ENCODE data around the gene HSCB. TPM values are rescaled to one million over a fixed set of nuclear protein-coding genes. Genes with fewer than 3 reads are reported as not detected.
"Not testable (repeated sequence)": the region's sequence is repeated elsewhere in the genome, so short reads cannot be mapped to it uniquely, and the experiment has no call there.

Gene HSCB
- total and polyA plus RNA-seq, 5 donors from 2014 or later, result 4.9 to 12.0 (median 9.5) TPM

GRCh38 chr22:28802595-28803123, 60.8 kb downstream of the HSCB start:
- DNase-seq (no peak), ATAC-seq (ENCODE audit: low read depth in 2 of 2) (no peak)
- Histone ChIP-seq H3K4me1 (ENCODE audit: control insufficient read depth, insufficient read depth, low read length, poor library complexity, severe bottlenecking) (peaks cover 42% of the 10 kb centered on the region), H3K4me3 (ENCODE audit: low read depth, low read length) (peak overlapping the region; percentile 49), H3K27me3 (ENCODE audit: control insufficient read depth, insufficient read depth, low read length) (no peaks in the 10 kb centered on the region), H3K27ac (ENCODE audit: insufficient read depth, low read length, poor library complexity, severe bottlenecking) (no peak overlapping the region), H3K36me3 (ENCODE audit: control insufficient read depth, insufficient read depth, low read length) (no peaks in the 10 kb centered on the region), H3K9me3 (ENCODE audit: control insufficient read depth in 2 of 2, low read length in 2 of 2) (no peaks in the 10 kb centered on the region)
- peak overlapping the region; percentile 79 to 95 (median 90) for H3K4me3 Mint-ChIP-seq
- no peaks in the 10 kb centered on the region for H3K27me3 Mint-ChIP-seq
- no peaks in the 10 kb centered on the region for H3K9me3 Mint-ChIP-seq
- peaks cover 23 to 44% (median 35%) of the 10 kb centered on the region in 4 donors for H3K4me1 Mint-ChIP-seq
- H3K36me3 Mint-ChIP-seq, result peaks cover 11% of the 10 kb centered on the region
- peak overlapping the region in 2 of 3 donors; percentile 67 to 100 for H3K27ac Mint-ChIP-seq

GRCh38 chr22:28805426-28805825, 63.6 kb downstream of the HSCB start:
- peaks cover 11 to 41% (median 27%) of the 10 kb centered on the region in 4 donors for H3K4me1 Mint-ChIP-seq
- DNase-seq; H3K27me3 Mint-ChIP-seq; H3K9me3 ChIP-seq (ENCODE audit: control insufficient read depth in 2 of 2, low read length in 2 of 2); H3K27ac Mint-ChIP-seq; H3K27me3 ChIP-seq (ENCODE audit: control insufficient read depth, insufficient read depth, low read length); H3K27ac ChIP-seq (ENCODE audit: insufficient read depth, low read length, poor library complexity, severe bottlenecking); H3K9me3 Mint-ChIP-seq; H3K4me3 ChIP-seq (ENCODE audit: low read depth, low read length); H3K36me3 ChIP-seq (ENCODE audit: control insufficient read depth, insufficient read depth, low read length); ATAC-seq (ENCODE audit: low read depth in 2 of 2): not testable (repeated sequence)
- H3K36me3 Mint-ChIP-seq, result peaks cover 11% of the 10 kb centered on the region
- H3K4me1 ChIP-seq (ENCODE audit: control insufficient read depth, insufficient read depth, low read length, poor library complexity, severe bottlenecking), result peaks cover 30% of the 10 kb centered on the region
- H3K4me3 Mint-ChIP-seq, result peak overlapping the region in 1 of 4 donors; percentile 3

Other genes with a start within 250 kb of the HSCB start
- gene TTC28, start 62.2 kb upstream of the HSCB start, total RNA-seq, result 2.7 TPM
- gene TTC28, start 62.2 kb upstream of the HSCB start, polyA plus RNA-seq, result under 1 TPM in 3 of 4 donors, not detected in 1; 0.02 to 0.42 (median 0.14) TPM
- 8.9 TPM for gene CHEK2, start 219 bp upstream of the HSCB start, total RNA-seq
- gene CHEK2, start 219 bp upstream of the HSCB start, polyA plus RNA-seq, result 10 to 100 TPM in 2 of 4 donors, 1 to 10 TPM in 2; 6.9 to 11.8 (median 9.2) TPM
- gene CCDC117, start 30.7 kb downstream of the HSCB start, total RNA-seq, result 25.2 TPM
- 10 to 100 TPM; 14.7 to 20.3 (median 15.9) TPM for gene CCDC117, start 30.7 kb downstream of the HSCB start, polyA plus RNA-seq
- gene XBP1, start 58.5 kb downstream of the HSCB start, total RNA-seq, result 139 TPM
- 100 to 1,000 TPM; 127 to 218 (median 158) TPM for gene XBP1, start 58.5 kb downstream of the HSCB start, polyA plus RNA-seq
- gene ZNRF3, start 141.5 kb downstream of the HSCB start, total RNA-seq, result 0.35 TPM
- gene ZNRF3, start 141.5 kb downstream of the HSCB start, polyA plus RNA-seq, result under 1 TPM; 0.06 to 0.30 (median 0.19) TPM

Data from CD4-positive, CD25-positive, alpha-beta regulatory T cell (primary cell).